GM18519 (cell line): Measurements from ENCODE around the gene MME.
"Not testable (repeated sequence)": the region's sequence is repeated elsewhere in the genome, so short reads cannot be mapped to it uniquely, and the experiment has no call there.

Source experiments
- ATAC-seq: cut with Tn5 transposase; IDR thresholded peaks from one replicate; pipeline ENCODE4 v1.9.1; 2021; ENCODE audit warnings: mild to moderate bottlenecking, moderate library complexity; ENCODE audit not compliant: unreplicated experiment, low FRiP score

Gene MME

GRCh38 chr3:155189478-155189877 lies 109.4 kb downstream of the MME start:
- ATAC-seq: no peak

- ATAC-seq: no peak
Measured at GRCh38 chr3:155190691-155191090, 110.6 kb downstream of the MME start.

DNA sequence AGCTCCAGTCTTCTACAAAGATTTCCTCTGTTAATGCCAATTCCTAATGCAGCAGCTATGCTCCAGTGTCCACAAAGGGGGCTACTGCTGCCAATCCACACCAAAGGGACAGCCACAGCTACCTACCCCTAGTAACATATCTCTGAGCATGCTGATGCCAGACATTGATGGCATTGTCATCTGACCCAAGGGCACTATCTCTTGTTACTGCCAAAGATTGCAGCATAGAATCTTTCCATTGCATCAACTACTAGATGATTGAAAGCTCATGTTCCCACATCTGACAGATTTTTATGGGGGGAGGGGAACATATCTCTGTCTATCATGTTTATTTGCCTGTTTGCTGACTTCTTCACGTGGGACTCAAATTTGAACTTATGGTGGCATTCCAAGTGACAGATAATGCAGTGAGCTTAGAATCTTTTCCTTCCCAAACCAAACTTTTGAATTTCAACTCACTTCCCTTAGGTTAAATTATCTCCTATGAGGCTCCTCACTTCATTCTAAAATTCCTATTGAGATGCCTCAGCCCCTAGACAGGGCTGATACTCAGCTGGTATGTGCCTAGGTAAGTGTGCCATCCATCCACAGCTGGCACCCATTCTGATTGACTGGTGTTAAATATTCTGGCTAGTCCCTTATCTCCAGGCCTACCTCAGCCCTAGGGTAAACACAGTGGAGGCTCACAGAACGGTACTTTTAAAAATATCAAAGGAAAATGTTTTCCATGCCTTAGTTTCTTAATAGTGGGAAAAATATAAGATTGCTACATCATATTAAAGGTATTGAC lies 113.0 kb downstream of the MME start:
- no peak for ATAC-seq

DNA sequence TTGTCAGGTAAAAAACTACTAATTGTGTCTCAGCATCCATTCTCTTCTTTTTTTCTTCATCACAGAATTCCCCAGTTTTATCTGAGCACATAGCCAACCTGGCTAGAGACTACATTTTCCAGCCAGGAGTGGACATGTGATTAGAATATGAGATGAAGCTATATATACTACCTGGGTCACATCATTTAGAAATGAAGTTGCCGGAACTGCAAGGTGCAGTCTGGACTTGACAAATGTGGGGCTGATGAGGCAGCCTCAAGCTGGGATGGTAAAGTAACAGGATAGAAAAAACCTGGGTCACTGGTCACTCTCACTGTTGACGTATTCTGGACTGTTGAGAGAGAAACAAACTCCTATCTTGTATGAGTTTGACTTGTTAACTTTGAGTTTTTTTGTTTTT lies 113.7 kb downstream of the MME start:
- ATAC-seq: no peak

GRCh38 chr3:155194973-155195957 lies 115.1 kb downstream of the MME start:
- ATAC-seq: no peak

DNA sequence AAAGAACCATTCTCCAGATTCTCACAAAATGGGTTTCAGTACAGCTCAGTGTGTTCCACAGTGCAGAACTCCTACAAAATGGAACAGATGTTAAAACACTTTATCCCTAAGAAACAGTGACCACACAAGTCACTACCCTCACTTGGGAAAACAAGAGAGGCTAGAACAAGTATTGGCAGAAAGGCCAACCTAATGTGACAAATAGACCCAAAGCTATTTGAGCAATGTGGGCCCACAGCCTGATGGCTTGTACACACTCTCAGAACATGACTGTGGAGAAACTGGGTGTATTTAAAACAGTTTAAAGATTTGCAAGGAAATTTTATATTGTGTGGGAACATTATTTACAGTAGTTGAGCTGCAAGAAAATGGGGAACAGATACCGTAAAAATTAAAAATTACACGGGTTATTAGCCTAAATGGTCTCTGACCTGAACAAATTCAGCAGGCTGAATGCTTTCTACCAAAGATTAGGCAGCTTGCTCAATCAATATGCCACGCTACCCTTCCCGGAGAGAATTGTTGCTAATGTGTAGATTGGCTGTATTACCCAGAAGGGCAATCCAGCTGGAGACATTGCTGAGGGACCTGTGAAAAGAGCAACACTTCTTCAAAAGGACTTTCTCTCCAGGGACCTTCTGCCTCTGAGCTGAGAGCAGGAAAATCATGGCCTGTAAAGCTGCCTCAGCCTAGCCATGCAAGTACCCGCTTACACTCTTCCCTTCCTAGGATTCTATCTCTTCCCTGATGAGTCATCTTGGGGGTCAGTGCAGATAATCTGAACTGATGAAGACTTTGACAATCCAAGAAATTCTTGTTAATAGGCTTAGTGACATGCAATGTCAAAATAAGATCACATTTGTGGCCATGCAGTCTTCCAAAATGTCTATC lies 116.3 kb downstream of the MME start:
- no peak for ATAC-seq

DNA sequence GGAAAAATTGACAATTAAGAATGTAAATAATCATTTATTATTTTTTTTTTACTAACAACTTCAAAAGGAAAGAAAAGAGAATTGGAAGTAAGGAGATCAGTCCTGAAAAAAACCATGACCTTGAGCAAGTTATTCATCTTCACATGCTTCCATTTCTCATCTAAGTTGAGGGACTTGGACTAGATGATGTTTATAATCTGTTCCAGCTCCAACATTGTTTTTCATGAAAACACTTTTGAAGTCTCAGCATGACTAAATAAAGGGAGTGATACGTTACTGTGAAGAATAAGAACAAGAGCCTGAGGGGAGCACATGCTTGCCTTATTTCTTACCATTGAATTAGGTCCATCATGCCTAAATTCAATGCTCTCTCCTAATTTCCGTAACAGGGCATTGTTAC lies 117.7 kb downstream of the MME start:
- no peak for ATAC-seq

DNA sequence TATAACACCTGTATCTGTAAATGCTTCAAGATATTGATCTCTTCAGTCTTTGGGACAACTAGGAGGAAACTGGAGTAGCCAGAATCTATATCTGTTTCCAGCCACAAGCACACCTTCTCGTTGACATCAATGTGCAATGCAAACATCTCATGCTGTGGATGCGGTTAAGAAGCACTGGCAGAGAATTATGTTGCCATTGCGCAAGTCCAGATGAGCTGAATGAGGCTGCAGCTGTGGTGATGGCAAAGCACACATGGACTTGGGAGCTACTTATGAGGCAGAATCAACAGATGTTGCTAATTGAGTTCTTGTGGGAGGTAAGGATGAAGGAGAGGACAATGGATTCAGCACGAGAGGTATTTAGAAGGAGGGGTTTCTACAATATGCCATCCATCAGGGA lies 122.5 kb downstream of the MME start:
- no peak for ATAC-seq

DNA sequence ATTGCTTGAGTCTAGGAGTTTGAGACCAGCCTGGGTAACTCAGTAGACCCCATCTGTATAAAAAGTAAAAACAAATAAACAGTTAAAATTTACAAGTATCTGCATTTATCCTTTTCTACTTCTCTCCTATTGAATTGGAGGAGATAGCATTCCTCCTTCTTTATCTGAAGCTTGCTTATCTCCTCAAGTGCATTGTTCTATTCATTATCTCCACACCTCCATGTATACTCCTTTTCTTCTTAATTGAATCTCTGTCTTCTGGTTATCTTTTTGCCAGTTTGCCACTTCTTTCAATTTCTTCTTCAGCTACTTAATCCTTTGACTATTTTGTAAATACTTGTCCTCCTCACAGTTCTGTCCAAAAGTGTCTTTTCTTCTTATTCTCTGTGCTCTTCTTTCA lies 124.7 kb downstream of the MME start:
- no peak for ATAC-seq

DNA sequence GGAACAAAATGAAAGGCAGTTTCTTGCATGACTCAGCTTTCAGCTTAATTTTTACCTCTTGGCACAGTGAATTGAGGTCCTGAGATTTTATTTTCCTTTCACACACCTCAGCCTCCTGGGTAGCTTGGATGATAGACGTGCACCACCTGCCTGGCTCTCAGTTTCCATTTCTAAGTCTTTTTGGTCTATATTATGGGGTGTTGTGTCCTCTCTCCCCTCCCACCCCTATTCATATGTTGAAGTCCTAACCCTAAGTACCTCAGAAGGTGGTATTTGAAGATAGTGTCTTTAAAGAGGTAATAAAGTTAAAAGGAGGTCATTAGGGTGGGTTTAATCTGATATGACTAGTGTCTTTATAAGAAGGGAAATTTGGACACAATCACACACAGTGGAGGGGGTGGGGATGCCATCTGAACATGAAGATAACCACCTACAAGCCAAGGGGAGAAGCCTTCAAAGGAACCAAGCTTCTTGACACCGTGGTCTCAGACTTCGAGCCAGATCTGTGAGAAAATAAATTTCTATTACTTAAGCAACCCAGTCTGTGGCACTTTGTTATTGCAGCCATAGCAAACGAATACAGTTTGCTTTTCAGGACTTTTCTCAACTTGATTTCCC lies 128.2 kb downstream of the MME start:
- ATAC-seq: no peak

DNA sequence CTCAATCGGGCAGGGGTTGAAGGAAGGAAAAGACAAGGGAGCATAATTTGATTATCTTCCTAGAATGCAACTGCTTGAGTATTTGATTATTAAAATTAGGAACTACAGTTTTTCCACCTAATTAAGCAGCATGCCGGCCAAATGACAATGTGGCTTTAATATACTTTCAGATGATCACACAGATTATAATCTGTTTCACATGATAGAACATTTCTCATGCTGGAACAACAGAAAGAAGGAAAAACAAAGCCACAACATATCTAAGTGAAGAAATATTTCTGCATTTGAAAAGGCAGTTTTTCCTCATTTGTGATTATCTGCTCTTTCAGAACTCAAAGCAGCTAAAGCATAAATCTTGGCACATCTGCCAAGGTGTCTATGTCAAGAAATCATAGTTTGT lies 130.6 kb downstream of the MME start:
- no peak for ATAC-seq

- no peak for ATAC-seq
Measured at GRCh38 chr3:155211266-155211665, 131.1 kb downstream of the MME start.

DNA sequence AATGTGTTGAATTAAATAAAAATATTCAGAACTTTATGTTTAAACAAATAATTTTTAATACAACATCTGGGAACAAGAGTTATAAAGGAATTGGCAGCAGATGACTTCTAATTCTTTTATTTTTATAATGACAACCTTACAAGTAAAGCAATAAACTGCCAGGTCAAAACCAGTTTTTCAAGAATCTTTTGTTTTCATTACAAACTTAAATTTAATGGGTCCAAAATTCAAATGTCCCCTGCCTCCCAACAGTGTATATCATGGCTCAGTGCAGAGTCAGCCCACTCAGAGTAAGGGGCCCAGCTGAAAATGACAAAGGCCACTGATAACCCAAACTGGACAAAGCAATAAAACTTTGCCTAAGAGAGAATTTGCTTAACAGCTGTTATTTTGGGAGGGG lies 131.8 kb downstream of the MME start:
- no peak for ATAC-seq

DNA sequence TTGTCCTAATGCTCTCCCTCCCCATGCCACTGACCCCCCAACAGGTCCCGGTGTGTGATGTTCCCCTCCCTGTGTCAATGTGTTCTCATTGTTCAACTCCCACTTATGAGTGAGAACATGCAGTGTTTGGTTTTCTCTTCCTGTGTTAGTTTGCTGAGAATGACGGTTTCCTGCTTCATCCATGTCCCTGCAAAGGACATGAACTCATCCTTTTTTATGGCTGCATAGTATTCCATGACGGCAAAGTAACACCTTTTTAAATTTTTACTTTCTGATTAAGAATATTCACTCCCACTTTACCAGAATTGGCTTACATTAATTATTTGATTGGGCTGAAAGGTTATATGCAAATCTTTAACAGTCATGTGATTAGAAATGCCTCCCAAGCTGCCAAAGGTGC lies 135.9 kb downstream of the MME start:
- ATAC-seq: not testable (repeated sequence)

DNA sequence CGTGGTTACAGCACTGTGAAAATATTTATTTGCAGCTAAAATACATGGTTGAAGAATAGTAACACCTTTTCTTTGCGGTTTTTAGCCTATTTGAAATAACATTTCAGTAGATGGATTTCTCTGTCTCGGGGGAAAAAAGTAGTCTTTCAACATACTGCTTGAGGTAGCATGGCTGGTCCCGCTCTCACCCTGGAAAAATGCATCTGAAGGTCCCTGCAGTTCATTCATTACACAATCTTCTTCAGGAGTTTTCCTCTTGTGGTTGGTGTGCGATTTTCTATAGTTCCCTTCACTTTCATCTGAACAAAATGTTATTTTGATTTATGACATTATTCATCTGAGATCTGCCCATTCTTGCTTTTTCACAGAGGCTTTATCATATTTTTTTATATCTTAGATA lies 137.5 kb downstream of the MME start:
- no peak for ATAC-seq

GRCh38 chr3:155218462-155218861 lies 138.3 kb downstream of the MME start:
- no peak for ATAC-seq

DNA sequence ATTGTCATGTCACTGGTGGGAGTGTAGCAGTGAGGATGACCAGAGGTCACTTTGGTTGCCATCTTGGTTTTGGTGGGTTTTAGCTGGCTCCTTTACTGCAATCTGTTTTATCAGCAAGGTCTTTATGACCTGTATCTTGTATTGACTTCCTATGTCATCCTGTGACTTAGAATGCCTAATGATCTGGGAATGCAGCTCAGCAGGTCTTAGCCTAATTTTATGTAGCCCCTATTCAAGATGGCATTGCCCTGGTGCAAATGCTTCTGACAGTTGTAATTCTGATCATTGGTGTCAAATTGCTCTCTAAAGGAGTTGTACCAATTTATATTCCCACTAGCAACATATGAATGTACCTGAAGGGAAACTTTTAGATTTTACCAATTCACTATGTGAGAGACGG lies 139.0 kb downstream of the MME start:
- ATAC-seq: no peak

DNA sequence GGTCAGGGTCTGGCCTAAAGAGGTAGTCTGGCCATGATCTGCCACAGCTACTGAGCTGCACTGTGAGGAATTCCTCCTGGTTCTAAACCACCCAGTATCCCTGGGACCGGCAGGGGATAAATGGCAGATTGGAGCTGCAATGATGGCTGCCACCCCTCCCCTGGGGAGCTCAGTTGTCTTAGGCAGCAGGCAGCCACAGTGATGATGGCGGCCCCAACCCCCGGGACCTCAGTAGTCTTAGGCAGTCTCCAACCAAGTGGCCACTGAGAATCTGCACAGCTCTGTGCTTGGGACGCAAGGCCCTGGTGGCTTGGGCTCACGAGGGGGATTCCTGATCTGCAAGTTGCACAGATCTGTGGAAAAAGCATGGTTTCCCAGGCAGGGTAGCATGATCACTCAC lies 145.3 kb downstream of the MME start:
- no peak for ATAC-seq

DNA sequence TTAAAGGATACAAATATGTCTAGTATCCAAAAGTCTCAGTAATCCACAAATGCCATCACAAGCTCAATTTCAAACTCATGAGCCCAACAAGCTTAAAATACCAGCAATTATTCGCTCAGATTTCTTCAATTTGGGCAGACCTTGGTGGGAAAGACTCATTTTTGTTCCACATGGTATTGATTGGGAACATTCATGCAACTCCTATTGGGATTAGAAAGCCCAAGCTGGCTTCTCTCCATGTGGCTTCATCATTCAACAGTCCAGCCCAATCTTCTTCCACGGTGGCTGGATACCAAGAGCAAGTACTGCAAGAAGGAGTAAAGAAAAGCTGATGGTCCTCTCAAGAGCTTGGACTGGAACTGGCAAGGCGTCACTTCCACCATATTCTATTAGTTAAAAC lies 147.0 kb downstream of the MME start:
- no peak for ATAC-seq

GRCh38 chr3:155228676-155229075 lies 148.6 kb downstream of the MME start:
- ATAC-seq: no peak
